Stimulated activated CD8-positive, alpha-beta memory T cell treated with anti-CD3 and anti-CD28 coated beads, Interleukin-4, amount 100 ng/mL, for 1 hour (primary cell): ENCODE results near the gene KMT5B.

Experiments used
- DNase-seq, 2 donors: peaks; one replicate each; pipeline ENCODE4 v3.0.0-alpha.2; 2020; ENCODE audit warnings: low read depth in 2 of 2, low spot score in 1 of 2

The KMT5B gene

DNA sequence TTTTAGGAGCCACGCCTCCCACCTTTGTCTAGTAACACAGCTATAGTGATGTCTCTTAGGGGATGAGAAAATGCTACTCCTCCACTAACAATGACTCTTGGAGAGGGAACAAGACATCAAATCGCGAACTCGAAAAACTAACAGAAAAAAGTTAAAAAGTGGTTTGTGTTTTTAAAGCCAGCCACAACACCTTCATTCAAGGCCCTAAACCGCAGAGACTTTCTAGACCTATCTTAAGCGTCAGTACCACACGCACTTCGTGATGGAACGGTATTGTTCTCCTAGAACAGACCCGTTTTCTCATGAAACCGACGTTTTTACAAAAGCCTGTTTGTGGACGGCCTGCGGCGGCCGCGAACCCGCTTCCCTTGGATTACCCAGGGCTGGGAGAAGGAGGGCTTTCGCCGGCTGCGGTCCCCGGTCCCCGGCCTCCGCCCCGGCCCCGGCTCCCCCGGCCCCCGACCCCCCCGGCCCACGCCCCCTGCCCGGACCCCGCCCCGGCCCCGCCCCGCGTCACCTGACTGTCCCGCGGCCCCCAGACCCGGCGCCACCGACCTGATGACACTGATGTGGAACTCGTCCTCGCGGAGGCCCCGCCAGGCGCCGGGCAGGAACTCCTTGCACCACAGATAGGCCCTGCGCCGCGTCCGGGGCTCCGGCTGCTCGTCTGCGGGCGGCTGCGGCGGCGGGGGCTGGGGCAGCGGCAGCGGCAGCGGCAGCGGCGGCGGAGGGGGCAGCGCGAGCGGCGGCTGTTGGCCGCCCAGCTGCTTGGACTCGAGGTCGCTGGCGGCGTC, 92.6 kb downstream of the KMT5B start:
- DNase-seq, result no peak

DNA sequence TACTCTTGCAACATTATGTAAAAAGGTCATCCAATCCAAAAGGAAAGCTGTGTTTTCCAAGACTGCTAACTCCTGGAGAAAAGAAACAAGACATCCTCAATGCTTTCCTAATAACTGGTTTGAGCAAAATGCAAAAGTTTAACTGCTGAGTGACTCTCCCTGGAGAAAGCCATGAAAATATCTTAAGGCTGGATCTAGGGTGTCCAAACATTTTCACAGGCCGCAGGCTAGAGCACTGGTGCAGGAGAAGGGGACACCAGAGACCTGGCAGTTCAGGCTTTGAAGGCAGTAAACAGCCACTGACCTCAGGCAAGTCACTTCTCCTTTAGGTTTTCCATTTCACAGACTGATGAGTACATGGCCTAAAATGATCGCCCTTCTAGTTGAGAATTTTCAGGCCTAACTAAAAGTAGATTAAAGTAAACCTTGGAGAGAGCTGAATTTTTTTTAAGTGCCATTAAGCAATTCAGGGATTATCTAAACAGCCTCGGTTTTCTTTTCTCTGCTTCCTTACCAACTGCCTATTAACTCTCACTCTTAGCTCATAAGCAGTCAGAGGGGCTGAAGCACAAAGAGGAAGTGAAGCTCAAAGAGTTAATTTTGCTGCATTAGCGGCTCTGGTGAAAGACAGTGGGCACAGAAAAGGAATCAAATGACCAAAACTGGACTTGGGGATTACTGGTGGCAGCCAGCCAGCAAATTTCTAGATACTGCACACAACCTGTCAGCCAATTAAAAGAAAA, 94.2 kb downstream of the KMT5B start:
- no peak for DNase-seq

GRCh38 chr11:68117853-68118470, 95.1 kb downstream of the KMT5B start:
- no peak for DNase-seq

- no peak for DNase-seq
Measured at GRCh38 chr11:68116974-68117373, 96.1 kb downstream of the KMT5B start.

- DNase-seq, result no peak
Measured at GRCh38 chr11:68116126-68116525, 97.0 kb downstream of the KMT5B start.

DNA sequence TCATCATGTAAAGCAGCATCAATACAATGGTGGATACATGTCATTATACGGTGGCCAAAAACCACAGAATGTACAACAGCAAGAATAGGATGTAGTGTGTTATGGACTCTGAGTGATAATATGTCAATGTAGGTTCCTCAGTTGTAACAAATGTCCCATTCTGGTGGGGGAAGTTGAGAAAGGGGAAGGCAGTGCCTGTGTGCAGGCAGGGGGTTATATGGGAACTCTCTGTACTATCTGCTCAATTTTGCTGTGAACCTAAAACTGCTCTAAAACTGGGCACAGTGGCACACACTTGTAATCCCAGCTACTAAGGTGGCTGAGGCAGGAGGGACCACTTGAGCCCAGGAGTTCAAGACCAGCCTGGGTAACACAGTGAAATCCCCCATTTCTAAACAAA, 97.8 kb downstream of the KMT5B start:
- DNase-seq, result no peak

DNA sequence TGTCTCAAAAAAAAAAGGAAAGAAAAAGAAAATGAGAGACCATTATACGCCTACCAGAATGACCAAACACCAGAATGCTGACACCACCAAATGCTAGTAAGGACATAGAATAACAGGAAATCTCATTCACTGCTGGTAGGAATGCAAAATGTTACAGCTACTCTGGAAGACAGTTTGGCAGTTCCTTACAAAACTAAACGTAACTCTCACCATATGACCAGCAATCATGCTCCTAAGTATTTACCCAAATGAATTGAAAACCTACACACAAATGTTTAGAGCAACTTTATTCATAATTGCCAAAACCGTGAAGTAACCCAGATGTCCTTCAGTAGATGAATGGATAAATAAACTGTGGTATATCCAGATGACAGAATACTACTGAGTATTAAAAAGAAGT, 99.1 kb downstream of the KMT5B start:
- DNase-seq, result no peak

- DNase-seq, result no peak
Measured at GRCh38 chr11:68107689-68108088, 105.4 kb downstream of the KMT5B start.

- no peak for DNase-seq
Measured at GRCh38 chr11:68106165-68106940, 106.7 kb downstream of the KMT5B start.
